Tibial nerve (tissue), 4 donors: ENCODE results near the gene DGKH. TPM values are rescaled to one million over a fixed set of nuclear protein-coding genes. Genes with fewer than 3 reads are reported as not detected.

Experiments used
- DNase-seq, 2 donors: peaks; one replicate each; pipeline ENCODE4 v3.0.0-alpha.2; 2019; ENCODE audit warnings: low spot score in 2 of 2
- H3K27ac ChIP-seq, 4 donors: fragments of 200-600 bp; sonication (generic) in 3 of 4; one replicate each; pipeline ENCODE4 v1.5.1; 2017 to 2019; ENCODE audit warnings: mild to moderate bottlenecking in 1 of 4
- H3K27me3 ChIP-seq, 2 donors: fragments of 200-600 bp; sonication (generic) in 1 of 2; one replicate each; pipeline versions ENCODE4 v1.5.1 to v1.6.0; 2017 to 2019
- H3K36me3 ChIP-seq, 3 donors: fragments of 200-600 bp; sonication (generic); one replicate each; pipeline ENCODE4 v1.5.1; 2018 to 2019
- H3K4me1 ChIP-seq, 4 donors: fragments of 200-600 bp; sonication (generic) in 3 of 4; one replicate each; pipeline ENCODE4 v1.5.1; 2017 to 2019
- H3K4me3 ChIP-seq, 4 donors: fragments of 200-600 bp; sonication (generic) in 3 of 4; one replicate each; pipeline ENCODE4 v1.5.1; 2017 to 2019; ENCODE audit warnings: mild to moderate bottlenecking in 1 of 4, moderate library complexity in 1 of 4
- H3K9me3 ChIP-seq, 4 donors: fragments of 200-600 bp; sonication (generic) in 3 of 4; one replicate each; pipeline ENCODE4 v1.5.1; 2017 to 2019
- EP300 ChIP-seq, 2 donors: sonication (generic); formaldehyde crosslinking; IDR thresholded peaks; one replicate each; pipeline ENCODE4 v1.6.1; 2017; ENCODE audit warnings: antibody characterized with exemption in 2 of 2, mild to moderate bottlenecking in 1 of 2
- POLR2A ChIP-seq, 2 donors: fragments of 450-650 bp; IDR thresholded peaks; one replicate each; pipeline ENCODE4 v1.6.1; 2017; ENCODE audit warnings: antibody characterized with exemption in 2 of 2, mild to moderate bottlenecking in 2 of 2, moderate library complexity in 2 of 2
- WGBS, 2 donors: methylation state at CpG; one replicate each; pipeline ENCODE4 v1.1.5; 2018; 5-methylcytosine and 5-hydroxymethylcytosine counted together
- total RNA-seq, 4 donors: library from RNA; depleted of rRNA; stranded (reverse); fragments of >200 nt; gene quantifications; one replicate each; pipeline ENCODE4 v1.1.0, GENCODE V29; 2016
- TF ChIP-seq, protein P1 (sequence below), 5 experiments: fragments of 200-600 bp in 3 of 5; fragments of 450-650 bp in 2 of 5; sonication (generic) in 3 of 5; IDR thresholded peaks; one replicate each; pipeline ENCODE4 v1.5.1; 2016 to 2019; ENCODE audit warnings: antibody characterized with exemption in 5 of 5, mild to moderate bottlenecking in 3 of 5, moderate library complexity in 2 of 5

The DGKH gene
- total RNA-seq, 4 donors from 2014 or later: 9.6 to 14.5 (median 12.3) TPM

DNA sequence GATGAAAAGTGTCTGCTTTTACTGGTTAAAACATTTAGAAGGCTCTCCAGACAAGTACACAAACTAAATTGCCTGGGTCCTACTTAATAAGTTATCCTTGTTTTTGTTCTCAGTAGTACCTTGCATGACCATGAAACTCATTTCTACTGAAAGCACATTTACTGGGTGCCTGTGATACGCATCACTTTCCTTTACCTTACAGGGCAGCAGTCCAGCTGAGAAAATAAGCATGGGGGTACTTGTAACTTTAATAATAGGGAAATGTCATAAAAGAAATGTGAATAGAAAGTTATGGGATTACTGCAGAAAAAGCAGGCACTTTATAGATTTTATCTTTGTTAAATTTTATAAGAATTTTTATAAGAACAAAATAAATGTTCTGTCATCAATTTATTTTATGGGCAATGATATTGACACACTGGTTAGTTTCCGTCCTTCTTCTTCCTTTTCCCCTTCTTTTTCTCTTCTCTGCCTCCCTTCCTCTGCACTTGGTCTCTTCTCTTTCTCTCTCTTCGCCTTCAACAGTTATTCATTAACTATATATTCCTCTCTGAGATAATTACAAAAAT is 116.2 kb downstream of the DGKH start:
- no peak for DNase-seq
- WGBS, 2 donors: 93 to 99% methylated on average over 3 of the region's 3 CpGs
- TF ChIP-seq, protein P1, sequence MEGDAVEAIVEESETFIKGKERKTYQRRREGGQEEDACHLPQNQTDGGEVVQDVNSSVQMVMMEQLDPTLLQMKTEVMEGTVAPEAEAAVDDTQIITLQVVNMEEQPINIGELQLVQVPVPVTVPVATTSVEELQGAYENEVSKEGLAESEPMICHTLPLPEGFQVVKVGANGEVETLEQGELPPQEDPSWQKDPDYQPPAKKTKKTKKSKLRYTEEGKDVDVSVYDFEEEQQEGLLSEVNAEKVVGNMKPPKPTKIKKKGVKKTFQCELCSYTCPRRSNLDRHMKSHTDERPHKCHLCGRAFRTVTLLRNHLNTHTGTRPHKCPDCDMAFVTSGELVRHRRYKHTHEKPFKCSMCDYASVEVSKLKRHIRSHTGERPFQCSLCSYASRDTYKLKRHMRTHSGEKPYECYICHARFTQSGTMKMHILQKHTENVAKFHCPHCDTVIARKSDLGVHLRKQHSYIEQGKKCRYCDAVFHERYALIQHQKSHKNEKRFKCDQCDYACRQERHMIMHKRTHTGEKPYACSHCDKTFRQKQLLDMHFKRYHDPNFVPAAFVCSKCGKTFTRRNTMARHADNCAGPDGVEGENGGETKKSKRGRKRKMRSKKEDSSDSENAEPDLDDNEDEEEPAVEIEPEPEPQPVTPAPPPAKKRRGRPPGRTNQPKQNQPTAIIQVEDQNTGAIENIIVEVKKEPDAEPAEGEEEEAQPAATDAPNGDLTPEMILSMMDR (IDR thresholded peaks at IDR 0.05): no peak
- TF ChIP-seq POLR2A (IDR thresholded peaks at IDR 0.05) (no peak), EP300 (IDR thresholded peaks at IDR 0.05) (no peak)
- Histone ChIP-seq H3K36me3 (peaks cover 0 to 58% (median 0%) of the 10 kb centered on the region in 3 donors), H3K4me3 (no peak overlapping the region), H3K27me3 (no peaks in the 10 kb centered on the region), H3K4me1 (no peaks in the 10 kb centered on the region), H3K9me3 (no peaks in the 10 kb centered on the region), H3K27ac (no peak overlapping the region)

GRCh38 chr13:42168496-42168895 is 120.0 kb downstream of the DGKH start:
- no peak overlapping the region for H3K4me3 ChIP-seq
- TF ChIP-seq, protein P1 (IDR thresholded peaks at IDR 0.05): no peak
- no peak for TF ChIP-seq EP300 (IDR thresholded peaks at IDR 0.05)
- TF ChIP-seq POLR2A (IDR thresholded peaks at IDR 0.05): no peak
- H3K4me1 ChIP-seq: no peaks in the 10 kb centered on the region
- DNase-seq: no peak
- peaks cover 0 to 47% (median 0%) of the 10 kb centered on the region in 3 donors for H3K36me3 ChIP-seq
- no peaks in the 10 kb centered on the region for H3K9me3 ChIP-seq
- no peaks in the 10 kb centered on the region for H3K27me3 ChIP-seq
- WGBS, 2 donors: 90 to 91% methylated on average over 4 of the region's 4 CpGs
- no peak overlapping the region for H3K27ac ChIP-seq

DNA sequence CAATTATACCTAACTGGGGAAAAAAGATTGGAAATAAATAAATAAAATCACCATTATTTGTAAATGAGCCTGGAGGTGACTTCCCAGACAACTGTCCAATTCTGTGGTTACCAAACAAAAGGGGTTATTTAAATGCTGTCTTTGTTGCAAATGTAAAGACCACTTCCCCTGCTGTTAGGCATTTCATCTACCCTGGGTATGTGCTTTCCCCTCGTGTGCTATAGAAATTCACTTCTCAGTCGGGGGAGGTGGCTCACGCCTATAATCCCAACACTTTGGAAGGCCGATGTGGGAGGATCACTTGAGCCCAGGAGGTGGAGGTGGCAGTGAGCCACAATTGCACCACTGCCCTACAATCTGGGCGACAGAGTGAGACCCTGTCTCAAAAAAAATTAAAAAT is 121.6 kb downstream of the DGKH start:
- Histone ChIP-seq H3K36me3 (peaks cover 0 to 59% (median 0%) of the 10 kb centered on the region in 3 donors), H3K4me3 (no peak overlapping the region), H3K27me3 (no peaks in the 10 kb centered on the region), H3K27ac (no peak overlapping the region), H3K4me1 (no peaks in the 10 kb centered on the region), H3K9me3 (no peaks in the 10 kb centered on the region)
- TF ChIP-seq EP300 (IDR thresholded peaks at IDR 0.05) (no peak), POLR2A (IDR thresholded peaks at IDR 0.05) (no peak)
- TF ChIP-seq, protein P1 (IDR thresholded peaks at IDR 0.05): no peak
- no peak for DNase-seq
- 66 to 71% methylated on average over 5 of the region's 5 CpGs for WGBS, 2 donors

DNA sequence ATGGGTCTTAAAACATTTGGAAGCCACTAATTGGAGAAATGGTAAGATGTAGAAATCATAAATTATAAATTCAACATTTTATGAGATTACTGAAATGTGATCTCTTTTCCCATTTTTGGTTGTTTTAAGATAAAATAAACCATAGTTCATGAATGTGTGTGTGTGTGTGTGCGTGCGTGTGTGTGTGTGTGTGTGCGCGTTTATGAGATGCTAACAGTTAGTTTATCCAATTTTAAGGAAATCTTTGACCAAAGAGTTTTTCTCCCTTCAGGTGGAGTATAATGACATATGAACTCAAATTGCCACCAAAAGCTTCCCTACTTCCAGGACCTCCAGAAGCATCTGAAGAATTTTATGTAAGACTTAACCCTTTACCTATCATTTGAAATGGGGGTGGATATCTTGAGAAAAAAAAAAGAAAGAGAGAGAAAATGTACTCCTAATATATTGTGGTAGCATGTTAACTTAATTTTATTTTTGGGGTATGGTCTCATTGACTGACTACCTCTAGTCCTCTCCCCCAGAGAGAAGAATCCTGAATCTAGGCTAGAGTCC is 125.4 kb downstream of the DGKH start:
- 90 to 98% methylated on average over 4 of the region's 4 CpGs for WGBS, 2 donors
- Histone ChIP-seq H3K36me3 (peaks cover 0 to 40% (median 0%) of the 10 kb centered on the region in 3 donors), H3K27me3 (no peaks in the 10 kb centered on the region), H3K9me3 (no peaks in the 10 kb centered on the region), H3K4me3 (no peak overlapping the region), H3K4me1 (no peaks in the 10 kb centered on the region), H3K27ac (no peak overlapping the region)
- TF ChIP-seq POLR2A (IDR thresholded peaks at IDR 0.05) (no peak), EP300 (IDR thresholded peaks at IDR 0.05) (no peak)
- TF ChIP-seq, protein P1 (IDR thresholded peaks at IDR 0.05): no peak
- DNase-seq: no peak

GRCh38 chr13:42174344-42175162 is 126.1 kb downstream of the DGKH start:
- Histone ChIP-seq H3K27ac (no peak overlapping the region), H3K27me3 (no peaks in the 10 kb centered on the region), H3K36me3 (peaks cover 0 to 36% (median 0%) of the 10 kb centered on the region in 3 donors), H3K4me1 (no peaks in the 10 kb centered on the region), H3K4me3 (no peak overlapping the region), H3K9me3 (no peaks in the 10 kb centered on the region)
- no peak for DNase-seq
- 74 to 80% methylated on average over 8 of the region's 8 CpGs for WGBS, 2 donors
- TF ChIP-seq, protein P1 (IDR thresholded peaks at IDR 0.05): no peak
- TF ChIP-seq POLR2A (IDR thresholded peaks at IDR 0.05) (no peak), EP300 (IDR thresholded peaks at IDR 0.05) (no peak)
